Astrocyte (in vitro differentiated cells and primary cell): Measurements from ENCODE around the gene LIPC. TPM values are rescaled to one million over a fixed set of nuclear protein-coding genes. Genes with fewer than 3 reads are reported as not detected.

Experiments used
- DNase-seq: peaks from one replicate; pipeline ENCODE4 v3.0.0-alpha.2; 2010; ENCODE audit warnings: low read depth
- FAIRE-seq: peaks from 2 replicates; lab custom pipeline; 2011; peaks lifted over from hg19 to GRCh38; lab: Jason Lieb, UNC
- H2AFZ ChIP-seq: 2 replicates; pipeline ENCODE4 v1.6.0; 2012; ENCODE audit warnings: low read depth, low read length, inconsistent platforms
- H3K27ac ChIP-seq: 2 replicates; pipeline ENCODE4 v1.5.1; 2011; ENCODE audit warnings: low read depth, low read length, inconsistent platforms
- H3K27me3 ChIP-seq: 2 replicates; pipeline ENCODE4 v1.6.0; 2011; ENCODE audit warnings: low read length, inconsistent platforms; ENCODE audit not compliant: insufficient read depth
- H3K36me3 ChIP-seq: 2 replicates; pipeline ENCODE4 v1.5.1; 2011; ENCODE audit warnings: low read length, inconsistent platforms; ENCODE audit not compliant: insufficient read depth
- H3K4me1 ChIP-seq: 2 replicates; pipeline ENCODE4 v1.5.1; 2011; ENCODE audit warnings: low read length, inconsistent platforms; ENCODE audit not compliant: insufficient read depth
- H3K4me2 ChIP-seq: 2 replicates; pipeline ENCODE4 v1.6.0; 2012; ENCODE audit warnings: low read length, inconsistent platforms
- H3K4me3 ChIP-seq: 2 replicates; pipeline ENCODE4 v1.5.1; 2011; ENCODE audit warnings: low read depth, mild to moderate bottlenecking, low read length, inconsistent platforms; ENCODE audit not compliant: insufficient read depth
- H3K79me2 ChIP-seq: 2 replicates; pipeline ENCODE4 v1.6.0; 2012; ENCODE audit warnings: mild to moderate bottlenecking, low read length, inconsistent platforms; ENCODE audit not compliant: insufficient read depth
- H3K9ac ChIP-seq: 2 replicates; pipeline ENCODE4 v1.6.0; 2012; ENCODE audit warnings: mild to moderate bottlenecking, low read length, inconsistent platforms
- H3K9me3 ChIP-seq: 2 replicates; pipeline ENCODE4 v1.5.1; 2012; ENCODE audit warnings: low read depth, mild to moderate bottlenecking, low read length, inconsistent platforms; ENCODE audit not compliant: insufficient read depth
- H4K20me1 ChIP-seq: 2 replicates; pipeline ENCODE4 v1.6.0; 2012; ENCODE audit warnings: low read length, inconsistent platforms; ENCODE audit not compliant: insufficient read depth
- H3K27ac Mint-ChIP-seq: one replicate; pipeline ENCODE4 v1.8.0; 2021; ENCODE audit warnings: mild to moderate bottlenecking, mixed read lengths; ENCODE audit not compliant: unreplicated experiment
- H3K27me3 Mint-ChIP-seq: one replicate; pipeline ENCODE4 v1.8.0; 2021; ENCODE audit warnings: low read depth, mixed read lengths; ENCODE audit not compliant: unreplicated experiment
- H3K36me3 Mint-ChIP-seq: one replicate; pipeline ENCODE4 v1.8.0; 2021; ENCODE audit warnings: low read depth, mixed read lengths; ENCODE audit not compliant: unreplicated experiment
- H3K4me1 Mint-ChIP-seq: one replicate; pipeline ENCODE4 v1.8.0; 2021; ENCODE audit warnings: low read depth, mixed read lengths; ENCODE audit not compliant: unreplicated experiment
- H3K4me3 Mint-ChIP-seq: one replicate; pipeline ENCODE4 v1.8.0; 2021; ENCODE audit warnings: mild to moderate bottlenecking, moderate library complexity, mixed read lengths; ENCODE audit not compliant: unreplicated experiment
- H3K9me3 Mint-ChIP-seq: one replicate; pipeline ENCODE4 v1.8.0; 2021; ENCODE audit warnings: mild to moderate bottlenecking, mixed read lengths; ENCODE audit not compliant: unreplicated experiment
- EZH2 ChIP-seq: IDR thresholded peaks from 2 replicates; pipeline ENCODE4 v1.6.1; 2012; ENCODE audit warnings: mild to moderate bottlenecking, low read length, inconsistent platforms; ENCODE audit not compliant: insufficient read depth
- total RNA-seq: library from RNA; stranded (reverse); gene quantifications from 2 replicates; pipeline ENCODE4 v1.2.1, GENCODE V29; 2021
- TF ChIP-seq, protein P1 (sequence below): IDR thresholded peaks from 2 replicates; pipeline ENCODE4 v1.5.1; 2011; ENCODE audit warnings: low read depth, mild to moderate bottlenecking, inconsistent platforms, low read length, moderate library complexity; ENCODE audit not compliant: insufficient read depth

LIPC gene
- total RNA-seq, 1 donor from 2014 or later, result not detected

DNA sequence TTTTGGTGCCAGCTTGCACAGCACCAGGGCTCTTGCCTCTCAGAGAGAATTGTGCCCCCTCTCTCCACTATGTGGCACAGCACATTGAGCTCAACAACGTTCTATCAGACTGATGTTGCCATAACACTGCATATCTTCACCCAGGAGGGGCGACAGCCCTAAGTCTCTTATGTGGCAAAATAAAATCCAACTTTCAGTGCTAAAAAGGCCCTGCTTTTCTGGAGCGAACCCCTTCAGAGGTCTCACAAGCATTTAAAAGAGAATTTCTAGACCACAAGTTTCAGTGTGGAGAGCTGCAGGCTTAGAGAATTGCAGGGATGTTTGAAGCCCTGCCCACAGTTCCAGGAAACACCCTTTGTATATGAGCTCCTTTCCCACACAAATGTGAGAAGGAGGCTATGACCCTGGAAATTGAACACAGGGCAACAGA is 85.5 kb downstream of the LIPC start:
- peaks cover 3% of the 10 kb centered on the region for H3K27me3 Mint-ChIP-seq
- H3K4me1 ChIP-seq, result peaks cover 15% of the 10 kb centered on the region
- H3K9ac ChIP-seq, result no peak overlapping the region
- H3K9me3 ChIP-seq, result peaks cover 3% of the 10 kb centered on the region
- H3K4me2 ChIP-seq, result no peak overlapping the region
- no peak overlapping the region for H3K27ac ChIP-seq
- no peak for DNase-seq
- peaks cover 2% of the 10 kb centered on the region for H3K36me3 Mint-ChIP-seq
- no peaks in the 10 kb centered on the region for H3K36me3 ChIP-seq
- no peak for FAIRE-seq
- peaks cover 31% of the 10 kb centered on the region for H3K4me1 Mint-ChIP-seq
- H3K4me3 Mint-ChIP-seq, result no peak overlapping the region
- H3K79me2 ChIP-seq, result no peaks in the 10 kb centered on the region
- peaks cover 6% of the 10 kb centered on the region for H3K9me3 Mint-ChIP-seq
- no peak overlapping the region for H2AFZ ChIP-seq
- H4K20me1 ChIP-seq, result no peaks in the 10 kb centered on the region
- no peaks in the 10 kb centered on the region for H3K27me3 ChIP-seq
- no peak overlapping the region for H3K4me3 ChIP-seq
- no peak overlapping the region for H3K27ac Mint-ChIP-seq
- TF ChIP-seq EZH2, result no peak
- TF ChIP-seq, protein P1, sequence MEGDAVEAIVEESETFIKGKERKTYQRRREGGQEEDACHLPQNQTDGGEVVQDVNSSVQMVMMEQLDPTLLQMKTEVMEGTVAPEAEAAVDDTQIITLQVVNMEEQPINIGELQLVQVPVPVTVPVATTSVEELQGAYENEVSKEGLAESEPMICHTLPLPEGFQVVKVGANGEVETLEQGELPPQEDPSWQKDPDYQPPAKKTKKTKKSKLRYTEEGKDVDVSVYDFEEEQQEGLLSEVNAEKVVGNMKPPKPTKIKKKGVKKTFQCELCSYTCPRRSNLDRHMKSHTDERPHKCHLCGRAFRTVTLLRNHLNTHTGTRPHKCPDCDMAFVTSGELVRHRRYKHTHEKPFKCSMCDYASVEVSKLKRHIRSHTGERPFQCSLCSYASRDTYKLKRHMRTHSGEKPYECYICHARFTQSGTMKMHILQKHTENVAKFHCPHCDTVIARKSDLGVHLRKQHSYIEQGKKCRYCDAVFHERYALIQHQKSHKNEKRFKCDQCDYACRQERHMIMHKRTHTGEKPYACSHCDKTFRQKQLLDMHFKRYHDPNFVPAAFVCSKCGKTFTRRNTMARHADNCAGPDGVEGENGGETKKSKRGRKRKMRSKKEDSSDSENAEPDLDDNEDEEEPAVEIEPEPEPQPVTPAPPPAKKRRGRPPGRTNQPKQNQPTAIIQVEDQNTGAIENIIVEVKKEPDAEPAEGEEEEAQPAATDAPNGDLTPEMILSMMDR, result no peak

DNA sequence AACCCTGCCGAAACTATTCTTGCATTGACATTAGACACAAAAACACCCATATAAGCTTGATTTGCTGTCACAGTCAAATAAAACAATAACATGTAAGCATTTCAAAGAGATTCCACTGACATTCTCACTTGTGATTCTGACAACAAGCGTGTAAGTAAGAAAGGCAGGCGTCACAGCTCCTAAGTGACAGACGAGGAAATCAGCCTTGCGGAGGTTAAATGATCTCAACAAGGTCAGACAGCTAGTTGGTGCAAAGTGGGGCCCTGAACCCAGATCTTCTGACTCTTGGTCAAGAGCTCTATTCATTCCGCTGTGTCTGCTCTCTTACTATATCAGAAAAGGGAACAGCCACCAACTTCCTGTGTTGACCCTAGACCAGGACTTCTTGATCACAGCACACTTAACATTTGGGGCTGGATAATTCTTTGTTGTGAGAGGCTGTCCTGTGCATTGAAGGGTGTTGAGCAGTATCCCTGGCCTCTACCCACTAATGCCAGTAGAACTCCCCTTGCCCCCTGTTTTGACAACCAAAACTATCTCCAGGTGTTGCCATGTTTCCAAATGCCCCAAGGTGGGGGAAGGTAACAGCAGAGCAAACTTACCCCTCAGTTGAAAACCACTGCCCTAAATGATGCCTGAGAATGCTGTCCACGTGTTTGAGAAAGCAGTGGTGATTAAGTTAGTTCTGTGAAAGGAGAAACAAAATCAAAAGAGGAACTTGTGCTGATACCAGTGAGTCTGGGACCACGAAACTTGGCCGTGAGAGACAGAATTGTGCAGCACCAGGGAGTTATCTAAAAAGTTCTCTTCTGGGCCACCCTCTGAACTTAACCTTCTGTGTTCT is 86.1 kb downstream of the LIPC start:
- H3K27ac Mint-ChIP-seq, result peak overlapping the region; percentile 23
- peaks cover 15% of the 10 kb centered on the region for H3K4me1 ChIP-seq
- no peak overlapping the region for H3K4me3 Mint-ChIP-seq
- no peak overlapping the region for H3K27ac ChIP-seq
- H3K27me3 ChIP-seq, result no peaks in the 10 kb centered on the region
- no peak overlapping the region for H3K4me2 ChIP-seq
- H3K9ac ChIP-seq, result no peak overlapping the region
- peaks cover 6% of the 10 kb centered on the region for H3K9me3 Mint-ChIP-seq
- no peaks in the 10 kb centered on the region for H3K36me3 ChIP-seq
- H3K27me3 Mint-ChIP-seq, result peaks cover 3% of the 10 kb centered on the region
- FAIRE-seq (no peak), DNase-seq (no peak)
- peaks cover 2% of the 10 kb centered on the region for H3K36me3 Mint-ChIP-seq
- peaks cover 32% of the 10 kb centered on the region for H3K4me1 Mint-ChIP-seq
- H3K79me2 ChIP-seq, result no peaks in the 10 kb centered on the region
- H2AFZ ChIP-seq, result no peak overlapping the region
- H3K4me3 ChIP-seq, result no peak overlapping the region
- no peak for TF ChIP-seq EZH2
- TF ChIP-seq, protein P1, result no peak
- H3K9me3 ChIP-seq, result peaks cover 3% of the 10 kb centered on the region
- no peaks in the 10 kb centered on the region for H4K20me1 ChIP-seq

DNA sequence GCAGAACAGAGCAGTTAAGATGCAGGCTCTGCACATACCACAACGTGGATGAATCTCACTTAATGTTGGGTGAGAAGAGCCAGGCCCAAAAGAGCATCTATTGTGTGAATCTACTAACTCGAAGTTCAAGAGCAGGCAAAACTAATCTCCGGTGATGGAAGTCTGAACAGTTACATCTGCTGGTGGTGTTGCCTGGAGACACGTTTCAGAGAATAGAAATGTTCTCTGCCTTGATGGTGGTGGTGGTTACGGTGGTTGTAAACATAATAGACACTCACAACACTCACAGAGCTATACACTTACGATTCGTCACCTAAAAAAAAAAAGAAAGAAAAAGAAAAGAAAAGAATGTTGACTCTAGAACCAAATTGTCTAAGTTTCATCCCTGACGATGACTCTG is 86.8 kb downstream of the LIPC start:
- no peak overlapping the region for H2AFZ ChIP-seq
- no peaks in the 10 kb centered on the region for H3K36me3 ChIP-seq
- TF ChIP-seq, protein P1, result no peak
- TF ChIP-seq EZH2, result no peak
- H3K27me3 Mint-ChIP-seq, result peaks cover 3% of the 10 kb centered on the region
- DNase-seq, result no peak
- no peaks in the 10 kb centered on the region for H3K79me2 ChIP-seq
- peaks cover 32% of the 10 kb centered on the region for H3K4me1 Mint-ChIP-seq
- H3K27ac Mint-ChIP-seq, result no peak overlapping the region
- peaks cover 3% of the 10 kb centered on the region for H3K9me3 ChIP-seq
- peaks cover 6% of the 10 kb centered on the region for H3K9me3 Mint-ChIP-seq
- H3K4me1 ChIP-seq, result peaks cover 15% of the 10 kb centered on the region
- no peak overlapping the region for H3K27ac ChIP-seq
- no peak for FAIRE-seq
- H3K27me3 ChIP-seq, result no peaks in the 10 kb centered on the region
- H3K4me2 ChIP-seq, result no peak overlapping the region
- no peak overlapping the region for H3K4me3 Mint-ChIP-seq
- H3K36me3 Mint-ChIP-seq, result peaks cover 2% of the 10 kb centered on the region
- no peaks in the 10 kb centered on the region for H4K20me1 ChIP-seq
- no peak overlapping the region for H3K4me3 ChIP-seq
- no peak overlapping the region for H3K9ac ChIP-seq
